Cortex of kidney (tissue), 1 donor: ENCODE results near the gene GPNMB.

Experiments
- DNase-seq: peaks from one replicate; lab custom pipeline; 2025; lab: John Stamatoyannopoulos, UW

GPNMB gene

DNA sequence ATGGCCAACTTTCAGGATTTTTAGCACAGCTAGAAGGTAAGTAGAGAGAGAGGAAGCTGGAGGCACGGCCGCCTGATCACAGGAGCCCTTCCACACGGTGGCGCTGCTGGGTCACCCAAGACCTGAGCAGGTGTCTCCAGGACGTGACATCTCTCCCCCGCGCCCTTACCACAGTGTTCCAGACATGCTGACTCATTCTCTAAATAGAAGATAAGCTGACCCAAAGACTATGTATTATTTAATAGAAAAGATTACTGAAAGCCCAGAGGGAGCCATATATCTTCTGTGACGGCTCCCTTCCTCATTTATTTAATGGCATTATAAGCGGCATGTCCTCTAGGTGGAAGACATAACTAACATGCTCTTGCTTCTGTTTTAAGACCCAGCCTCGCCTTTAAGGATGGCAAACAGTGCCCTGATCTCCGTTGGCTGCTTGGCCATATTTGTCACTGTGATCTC is 26.6 kb downstream of the GPNMB start:
- no peak for DNase-seq

- DNase-seq = no peak
Measured at GRCh38 chr7:23275912-23276311, 29.3 kb downstream of the GPNMB start.

DNA sequence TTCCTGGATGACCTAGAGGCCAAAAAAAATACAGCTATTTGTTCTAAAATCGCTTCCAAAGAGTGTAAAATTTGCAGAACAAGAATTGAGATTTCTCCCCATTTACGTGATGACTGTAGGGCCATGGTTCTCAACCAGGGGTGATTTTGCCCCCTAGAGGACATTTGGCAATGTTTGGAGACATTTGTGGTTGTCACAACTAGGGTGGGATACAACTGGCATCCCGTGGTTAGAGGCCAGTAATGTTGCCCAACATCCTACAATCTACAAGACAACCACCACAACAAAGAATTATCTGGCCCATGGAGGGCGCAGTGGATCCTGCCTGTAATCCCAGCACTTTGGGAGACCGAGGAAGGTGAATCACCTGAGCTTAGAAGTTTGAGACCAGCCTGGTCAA is 29.8 kb downstream of the GPNMB start:
- no peak for DNase-seq

DNA sequence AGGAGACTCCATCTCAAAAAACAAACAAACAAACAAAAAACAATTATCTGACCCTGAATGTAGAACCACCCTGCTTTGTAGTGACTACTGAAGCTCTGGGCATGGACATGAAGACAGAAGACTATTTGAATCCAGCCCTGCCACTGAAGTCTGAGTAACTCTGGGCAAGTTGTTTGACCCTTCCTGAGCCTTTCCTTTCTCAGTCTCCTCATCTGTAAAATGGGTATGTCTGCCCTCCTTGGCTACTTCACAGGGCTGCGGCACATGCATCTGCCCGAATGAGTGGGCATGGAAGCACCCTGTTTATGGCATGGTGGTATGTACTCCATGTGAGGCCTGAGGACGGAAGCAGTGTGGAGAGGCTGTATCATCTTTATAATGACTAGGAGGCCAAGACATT is 30.4 kb downstream of the GPNMB start:
- no peak for DNase-seq

- no peak for DNase-seq
Measured at GRCh38 chr7:23277359-23277989, 30.9 kb downstream of the GPNMB start.

DNA sequence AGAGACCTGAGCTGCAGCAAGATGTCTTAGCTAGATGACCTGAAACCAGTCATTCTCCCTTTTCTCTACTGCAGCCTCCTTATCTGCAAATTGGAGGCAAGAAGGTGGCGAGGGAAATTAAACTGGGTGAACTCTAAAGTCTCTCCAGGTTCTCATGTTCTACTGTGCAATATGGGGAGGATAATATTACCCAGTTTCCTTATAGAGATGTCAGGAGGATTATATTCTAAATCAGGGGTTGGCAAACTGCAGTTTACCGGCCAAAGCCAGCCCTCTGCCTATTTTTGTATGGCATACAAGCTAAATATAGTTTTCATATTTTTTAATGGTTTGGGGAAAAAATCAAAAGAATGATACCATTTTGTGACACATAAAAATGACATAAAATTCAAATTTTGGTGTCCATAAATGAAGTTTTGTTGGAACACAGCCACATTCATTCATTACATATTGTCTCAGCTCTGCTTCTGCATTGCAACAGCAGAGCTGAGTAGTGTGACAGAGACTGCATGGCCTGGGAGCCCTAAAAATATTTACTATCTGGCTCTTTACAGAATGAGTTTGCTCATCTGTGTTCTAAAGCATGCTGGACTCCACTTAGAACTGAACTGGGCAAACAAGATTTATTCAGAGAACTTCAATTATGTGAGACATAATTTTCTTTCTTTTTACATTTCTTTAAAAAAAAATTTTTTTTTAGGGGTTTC is 33.4 kb downstream of the GPNMB start:
- no peak for DNase-seq

GRCh38 chr7:23283086-23283485 is 36.5 kb downstream of the GPNMB start:
- no peak for DNase-seq

GRCh38 chr7:23284871-23285270 is 38.3 kb downstream of the GPNMB start:
- no peak for DNase-seq

- DNase-seq = no peak
Measured at GRCh38 chr7:23285657-23286646, 39.4 kb downstream of the GPNMB start.

- DNase-seq = no peak
Measured at GRCh38 chr7:23287612-23288011, 41.0 kb downstream of the GPNMB start.

GRCh38 chr7:23290993-23291392 is 44.4 kb downstream of the GPNMB start:
- no peak for DNase-seq

GRCh38 chr7:23291957-23292560 is 45.5 kb downstream of the GPNMB start:
- DNase-seq = no peak

- no peak for DNase-seq
Measured at GRCh38 chr7:23292623-23293022, 46.0 kb downstream of the GPNMB start.

DNA sequence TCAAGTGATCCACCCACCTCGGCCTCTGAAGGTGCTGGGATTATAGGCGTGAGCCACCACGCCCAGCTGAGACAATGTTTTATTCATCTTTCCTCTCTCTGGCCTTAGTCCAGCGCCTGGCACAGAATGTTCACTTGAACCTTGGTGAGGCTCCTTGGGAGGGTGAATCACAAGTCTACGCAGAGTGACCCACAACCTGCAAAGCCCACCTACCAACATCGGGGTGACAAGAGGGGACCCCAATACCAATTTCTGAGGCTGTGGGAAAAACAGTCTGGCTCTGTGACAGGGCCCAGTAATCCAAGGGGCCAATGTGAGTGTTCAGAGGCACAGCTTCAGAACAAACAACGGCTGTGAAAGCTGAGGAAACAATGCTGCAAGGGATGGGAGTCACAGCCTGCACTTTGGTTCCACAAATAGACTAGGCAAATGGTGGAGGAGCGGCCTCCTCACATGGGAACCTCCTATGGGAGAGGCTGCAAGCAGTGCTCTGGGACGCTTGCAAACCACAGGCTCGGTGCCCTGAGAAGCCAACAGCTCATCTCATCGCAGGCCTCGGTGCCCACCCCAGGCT is 47.0 kb downstream of the GPNMB start:
- DNase-seq = no peak

- DNase-seq = no peak
Measured at GRCh38 chr7:23294549-23295400, 48.2 kb downstream of the GPNMB start.

DNA sequence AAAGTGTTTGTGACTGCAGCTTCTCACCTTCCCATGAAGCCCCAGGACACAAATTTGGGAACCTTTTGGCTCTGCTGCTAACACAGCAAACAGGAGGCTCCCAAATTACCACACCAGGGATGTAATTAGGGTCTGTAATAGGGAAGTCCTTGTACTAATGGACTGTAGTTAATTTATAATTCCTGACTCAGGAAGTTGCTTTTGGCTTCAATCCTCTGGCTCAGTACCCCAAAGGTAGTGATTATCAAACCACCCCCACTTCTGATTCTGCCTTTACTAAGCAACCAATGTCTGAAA is 48.8 kb downstream of the GPNMB start:
- DNase-seq = no peak

DNA sequence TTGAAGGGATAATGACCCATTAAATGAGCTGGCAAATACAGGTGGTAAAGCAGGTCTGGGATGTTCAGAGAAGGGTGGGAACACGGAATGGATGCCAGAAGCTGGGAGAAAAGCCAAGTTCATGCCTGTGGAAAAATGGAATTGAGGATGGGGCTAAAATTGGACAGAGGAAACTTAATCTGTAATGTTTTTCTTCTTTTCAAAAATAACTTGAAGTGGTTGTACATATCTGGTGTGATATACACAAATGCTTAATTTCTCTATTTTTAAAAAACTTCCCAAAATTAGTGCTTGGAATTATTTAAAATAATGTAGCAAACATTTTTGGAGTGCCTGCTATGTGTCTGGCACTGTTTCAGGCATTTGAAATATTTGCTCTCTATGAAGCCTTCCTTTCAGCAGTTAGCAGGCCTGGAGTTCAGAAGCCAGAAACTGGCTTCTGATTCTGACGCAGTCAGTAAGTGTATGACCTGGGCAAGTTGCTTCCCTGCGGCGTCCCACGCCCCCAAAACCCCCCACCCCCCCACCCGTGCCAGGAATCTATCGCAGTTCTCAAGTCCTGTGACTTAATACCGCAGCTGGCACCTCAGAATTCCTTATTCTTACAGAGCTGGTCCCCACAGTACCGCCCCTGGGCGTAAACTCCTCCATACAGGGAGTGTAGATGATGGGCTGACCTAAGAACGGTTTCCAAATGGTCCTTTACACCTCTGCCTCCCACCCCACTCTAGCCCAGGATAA is 51.7 kb downstream of the GPNMB start:
- DNase-seq = no peak

- peak; percentile 8 for DNase-seq
Measured at GRCh38 chr7:23298885-23299769, 52.6 kb downstream of the GPNMB start, which contains the start of gene MALSU1. Gene MALSU1 (plus strand): TSS chr7:23299339. CDS start chr7:23299353, 14 bp downstream.

GRCh38 chr7:23299770-23300300 is 53.3 kb downstream of the GPNMB start:
- no peak for DNase-seq
